ENCODE measurements around the gene HLA-DPA1.
"Not testable (repeated sequence)": the region's sequence is repeated elsewhere in the genome, so short reads cannot be mapped to it uniquely, and the experiment has no call there.

Gene HLA-DPA1

GRCh38 chr6:33072508-33073100 lies 845 bp downstream of the HLA-DPA1 start:
- no peak for FAIRE-seq
- no peak for TF ChIP-seq CTCF (IDR thresholded peaks at IDR 0.05; ENCODE audit: insufficient read depth, missing control alignments)
- DNase-seq (ENCODE audit: insufficient read length, low spot score): no peak

GRCh38 chr6:33071569-33071968 lies 1.9 kb downstream of the HLA-DPA1 start:
- no peak for DNase-seq (ENCODE audit: insufficient read length, low spot score)
- no peak for FAIRE-seq
- no peak for TF ChIP-seq CTCF (IDR thresholded peaks at IDR 0.05; ENCODE audit: insufficient read depth, missing control alignments)

- FAIRE-seq (no peak), DNase-seq (ENCODE audit: insufficient read length, low spot score) (no peak)
- no peak for TF ChIP-seq CTCF (IDR thresholded peaks at IDR 0.05; ENCODE audit: insufficient read depth, missing control alignments)
Measured at GRCh38 chr6:33070909-33071308, 2.5 kb downstream of the HLA-DPA1 start.

GRCh38 chr6:33069021-33069738 lies 4.3 kb downstream of the HLA-DPA1 start:
- TF ChIP-seq CTCF (IDR thresholded peaks at IDR 0.05; ENCODE audit: insufficient read depth, missing control alignments): no peak
- no peak for DNase-seq (ENCODE audit: insufficient read length, low spot score)
- no peak for FAIRE-seq

GRCh38 chr6:33066917-33067521 lies 6.4 kb downstream of the HLA-DPA1 start:
- DNase-seq (ENCODE audit: insufficient read length, low spot score) (no peak), FAIRE-seq (no peak)
- no peak for TF ChIP-seq CTCF (IDR thresholded peaks at IDR 0.05; ENCODE audit: insufficient read depth, missing control alignments)

GRCh38 chr6:33065312-33065711 lies 8.1 kb downstream of the HLA-DPA1 start:
- TF ChIP-seq CTCF (IDR thresholded peaks at IDR 0.05; ENCODE audit: insufficient read depth, missing control alignments): no peak
- FAIRE-seq (no peak), DNase-seq (ENCODE audit: insufficient read length, low spot score) (no peak)

GRCh38 chr6:33064723-33065122 lies 8.7 kb downstream of the HLA-DPA1 start:
- DNase-seq (ENCODE audit: insufficient read length, low spot score): no peak
- no peak for FAIRE-seq
- no peak for TF ChIP-seq CTCF (IDR thresholded peaks at IDR 0.05; ENCODE audit: insufficient read depth, missing control alignments)

- FAIRE-seq; DNase-seq (ENCODE audit: insufficient read length, low spot score): not testable (repeated sequence)
Measured at GRCh38 chr6:33063435-33063834, 10.0 kb downstream of the HLA-DPA1 start.
